GM18868 (cell line): ENCODE measurements around the gene NOS2.
"Not testable (repeated sequence)": the region's sequence is repeated elsewhere in the genome, so short reads cannot be mapped to it uniquely, and the experiment has no call there.

Experiments
- ATAC-seq: cut with Tn5 transposase; IDR thresholded peaks from one replicate; pipeline ENCODE4 v1.9.1; 2021; ENCODE audit warnings: mild to moderate bottlenecking, moderate library complexity; ENCODE audit not compliant: unreplicated experiment

NOS2 gene

GRCh38 chr17:27756467-27757371 lies 43.6 kb downstream of the NOS2 start:
- no peak for ATAC-seq

GRCh38 chr17:27755706-27756466 lies 44.4 kb downstream of the NOS2 start:
- ATAC-seq: no peak

DNA sequence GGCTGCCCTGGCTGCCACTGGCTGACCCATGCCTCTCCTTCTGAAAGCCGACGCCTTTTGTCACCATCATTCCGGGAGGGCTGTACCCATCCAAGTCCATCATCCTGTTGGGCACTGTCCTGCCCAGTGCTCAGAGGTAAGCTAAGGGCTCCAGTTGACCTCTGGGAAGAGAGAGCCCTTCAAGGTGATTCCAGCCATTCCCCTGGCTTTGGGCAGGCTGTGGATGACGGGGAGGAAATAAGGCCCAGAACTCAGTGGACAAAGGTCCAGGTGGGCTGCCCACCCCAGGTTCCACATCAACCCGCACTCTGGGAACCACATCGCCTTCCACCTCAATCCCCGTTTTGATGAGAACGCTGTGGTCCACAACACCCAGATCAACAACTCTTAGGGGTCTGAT lies 45.8 kb downstream of the NOS2 start:
- no peak for ATAC-seq

- not testable (repeated sequence) for ATAC-seq
Observed at GRCh38 chr17:27753726-27754125, 46.6 kb downstream of the NOS2 start.

GRCh38 chr17:27752831-27753619 lies 47.3 kb downstream of the NOS2 start:
- ATAC-seq: not testable (repeated sequence)

DNA sequence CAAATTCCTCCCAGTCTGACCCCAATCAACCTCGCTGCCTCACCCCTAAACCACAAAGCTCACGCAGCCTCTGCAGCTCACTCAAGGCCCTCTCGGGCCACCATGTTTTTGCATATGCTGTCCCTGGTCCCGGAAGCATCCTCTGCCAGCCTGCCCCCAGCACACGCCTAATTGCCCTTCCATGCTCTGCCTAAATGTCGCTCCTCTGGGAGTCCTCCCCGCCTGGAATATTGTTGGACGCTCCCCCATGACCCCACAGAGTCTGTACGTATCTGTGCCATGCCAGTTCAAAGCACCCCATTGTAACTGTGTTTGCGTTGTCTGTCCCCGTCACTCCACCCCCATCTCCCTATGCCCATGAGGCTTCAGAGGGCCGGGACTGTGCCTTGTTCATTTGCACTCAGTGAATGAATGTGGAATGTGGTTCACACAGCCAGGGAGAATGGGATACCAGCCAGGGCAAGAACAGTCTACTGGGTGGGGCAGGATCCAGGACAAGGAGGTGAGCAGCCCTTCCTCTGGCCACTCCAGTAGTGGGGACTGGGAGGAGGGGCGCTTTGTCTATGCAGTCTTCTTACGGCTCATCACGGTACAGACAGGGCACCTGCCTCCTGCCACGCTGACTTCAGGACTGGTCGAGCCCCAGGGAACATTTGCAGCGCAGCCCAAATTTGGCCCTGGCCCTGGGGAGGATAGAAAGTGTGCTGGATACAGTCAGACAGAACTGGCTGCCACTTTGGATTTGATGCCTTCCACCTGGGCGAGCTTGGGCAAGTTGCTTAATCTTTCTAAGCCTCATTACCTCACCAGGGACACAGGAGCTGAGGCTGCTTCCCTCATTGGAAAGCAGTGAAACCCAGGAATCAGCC lies 48.5 kb downstream of the NOS2 start:
- no peak for ATAC-seq

GRCh38 chr17:27751166-27751565 lies 49.2 kb downstream of the NOS2 start:
- no peak for ATAC-seq

DNA sequence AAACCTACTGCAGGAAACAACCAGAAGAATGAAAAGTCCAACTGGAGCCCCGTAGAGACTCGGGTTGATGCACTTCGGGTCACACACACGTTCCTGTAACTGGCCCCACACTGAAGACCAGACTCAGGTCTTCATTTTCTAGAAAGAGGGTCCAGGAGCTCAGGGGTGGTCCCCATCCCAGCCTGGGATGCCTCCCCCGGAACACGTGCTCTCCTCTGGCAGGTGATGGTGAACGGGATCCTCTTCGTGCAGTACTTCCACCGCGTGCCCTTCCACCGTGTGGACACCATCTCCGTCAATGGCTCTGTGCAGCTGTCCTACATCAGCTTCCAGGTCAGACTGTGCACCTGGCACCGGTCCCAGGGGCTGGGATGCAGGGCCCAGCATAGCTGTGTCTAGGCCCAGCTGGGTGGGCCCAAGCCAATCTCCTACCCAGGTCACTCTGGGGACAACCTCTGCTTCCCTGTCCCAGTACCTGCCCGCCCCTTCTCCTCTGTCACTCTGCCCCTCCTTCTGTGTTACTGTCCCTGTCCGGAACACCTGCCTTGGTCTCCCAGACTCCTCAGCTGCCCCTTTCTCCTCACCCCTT lies 50.7 kb downstream of the NOS2 start:
- not testable (repeated sequence) for ATAC-seq

DNA sequence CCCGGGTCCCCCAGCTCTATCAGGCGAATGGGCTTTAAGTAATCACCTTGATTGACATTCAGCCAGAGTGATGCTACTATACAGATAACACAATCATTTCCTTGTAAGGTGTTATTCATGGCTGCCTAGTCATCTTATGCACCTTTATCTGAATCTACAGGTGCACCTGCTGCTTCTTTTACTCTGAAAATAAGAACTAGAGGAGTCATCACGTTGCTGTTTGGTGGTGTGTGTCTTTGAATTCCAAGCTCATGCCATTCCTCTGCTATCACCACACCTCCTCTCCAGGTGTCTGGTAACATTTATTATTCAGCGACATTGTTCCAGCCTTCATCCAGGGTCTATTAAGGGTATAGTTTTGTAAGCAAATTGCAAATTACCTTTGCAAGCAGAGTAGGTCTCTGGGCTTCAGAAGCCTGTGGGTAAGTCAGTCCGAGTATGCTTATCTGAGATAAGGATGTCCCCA lies 51.9 kb downstream of the NOS2 start:
- ATAC-seq: no peak

DNA sequence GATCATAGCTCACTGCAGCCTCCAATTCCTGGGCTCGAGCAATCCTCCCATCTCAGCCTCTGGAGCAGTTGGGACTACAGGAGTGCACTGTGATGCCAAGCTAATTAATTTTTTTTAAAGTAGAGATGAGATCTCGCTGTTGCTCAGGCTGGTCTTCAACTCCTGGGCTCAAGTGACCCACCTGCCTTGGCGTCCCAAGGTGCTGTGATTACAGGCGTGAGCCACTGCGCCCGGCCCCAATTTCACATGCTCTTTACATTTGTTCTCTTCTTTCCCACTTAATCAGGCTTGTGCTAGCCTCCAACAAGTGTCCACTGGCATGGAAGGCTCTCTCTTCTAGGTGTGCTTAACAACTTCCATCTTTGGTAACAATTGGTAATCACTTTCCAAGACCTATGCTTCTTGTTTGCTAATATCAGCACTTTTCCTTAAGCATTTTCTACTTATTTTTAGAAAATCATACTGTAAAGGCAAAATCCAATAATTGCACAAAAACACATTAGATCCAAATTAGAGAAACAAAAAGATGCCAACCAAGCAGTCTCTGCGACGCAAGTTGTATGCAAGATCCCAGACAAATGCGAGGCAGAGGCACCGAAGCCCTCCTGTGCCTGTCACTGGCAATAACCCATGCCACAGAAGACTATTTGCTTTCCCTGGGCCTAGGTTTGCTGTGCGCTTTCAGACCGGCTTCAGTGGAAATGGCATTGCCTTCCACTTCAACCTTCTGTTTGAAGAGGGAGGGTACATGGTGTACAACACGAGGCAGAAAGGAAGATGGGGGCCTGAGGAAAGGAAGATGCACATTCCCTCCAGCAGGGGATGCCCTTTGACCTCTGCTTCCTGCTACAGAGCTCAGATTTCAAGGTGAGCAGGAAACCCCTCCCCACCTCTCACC lies 52.6 kb downstream of the NOS2 start:
- no peak for ATAC-seq

GRCh38 chr17:27746881-27747280 lies 53.4 kb downstream of the NOS2 start:
- no peak for ATAC-seq

DNA sequence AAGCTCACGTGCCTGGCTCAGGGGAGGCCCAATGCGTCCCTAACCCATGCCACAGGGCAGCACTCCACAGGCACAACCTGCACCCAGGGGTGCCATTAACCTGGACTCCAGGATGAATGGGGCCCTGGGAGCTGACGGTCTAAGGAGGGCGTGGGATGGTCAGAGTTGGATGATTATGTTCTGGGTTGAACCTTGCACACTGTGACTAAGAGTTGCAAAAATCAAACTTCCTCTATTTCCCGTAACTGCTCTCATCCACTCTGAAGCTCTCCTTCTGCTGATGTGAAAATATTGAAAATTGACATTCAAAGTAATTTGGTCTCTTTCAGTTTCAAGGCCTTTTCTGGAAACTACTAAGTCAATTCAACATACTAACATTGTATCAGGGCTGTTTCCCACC lies 54.0 kb downstream of the NOS2 start:
- ATAC-seq: not testable (repeated sequence)

GRCh38 chr17:27745207-27745830 lies 55.0 kb downstream of the NOS2 start:
- ATAC-seq: not testable (repeated sequence)

- ATAC-seq: no peak
Observed at GRCh38 chr17:27743281-27743885, 56.9 kb downstream of the NOS2 start.

DNA sequence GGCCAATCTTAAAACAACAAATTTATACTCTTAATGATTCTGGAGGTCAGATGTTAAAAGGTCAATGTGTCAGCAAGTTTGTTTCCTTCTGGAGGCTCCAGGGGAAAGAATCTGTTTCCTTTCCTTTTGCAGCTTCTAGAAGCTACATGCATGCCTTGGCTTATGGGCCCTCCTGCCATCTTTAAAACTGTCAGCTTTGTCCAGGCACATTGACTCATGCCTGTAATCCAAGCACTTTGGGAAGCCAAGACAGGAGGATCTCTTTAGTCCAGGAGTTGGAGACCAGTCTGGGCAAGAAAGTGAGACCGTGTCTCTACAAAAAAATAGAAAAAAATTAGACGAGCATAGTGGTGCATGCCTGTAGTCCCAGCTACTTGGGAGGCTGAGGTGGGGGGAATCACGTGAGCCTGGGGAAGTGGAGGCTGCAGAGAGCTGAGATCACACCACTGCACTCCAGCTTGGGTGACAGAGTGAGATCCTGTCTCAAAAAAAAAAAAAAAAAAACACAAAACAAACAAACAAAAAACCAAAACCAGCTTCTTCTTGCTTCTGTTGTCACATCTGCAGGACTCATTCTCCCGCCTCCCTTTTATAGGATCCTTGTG lies 58.3 kb downstream of the NOS2 start:
- no peak for ATAC-seq

DNA sequence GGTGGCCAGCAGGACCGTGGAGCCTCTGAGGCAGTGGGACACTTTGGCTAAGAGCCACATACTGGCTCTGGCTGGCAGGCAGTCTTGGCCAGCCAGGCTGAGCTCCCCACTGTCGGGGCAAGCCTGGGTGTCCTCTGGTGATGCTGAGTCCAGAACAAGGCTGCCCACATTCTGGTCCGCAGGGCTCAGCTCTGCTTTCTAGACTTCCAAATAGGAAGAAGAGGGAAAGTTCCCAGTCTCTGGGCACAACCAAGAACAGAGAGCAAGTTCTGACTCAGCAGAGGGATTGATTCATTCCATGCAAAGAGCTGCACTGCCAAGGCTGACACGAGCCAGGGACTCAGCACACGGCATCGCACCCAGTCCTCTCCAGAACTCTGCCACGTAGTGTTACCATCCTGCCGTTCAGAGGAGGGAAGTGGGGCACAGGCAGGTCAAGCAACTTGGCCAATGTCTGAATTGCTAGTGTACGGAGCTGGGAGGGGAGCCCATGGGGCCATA lies 58.9 kb downstream of the NOS2 start:
- no peak for ATAC-seq

DNA sequence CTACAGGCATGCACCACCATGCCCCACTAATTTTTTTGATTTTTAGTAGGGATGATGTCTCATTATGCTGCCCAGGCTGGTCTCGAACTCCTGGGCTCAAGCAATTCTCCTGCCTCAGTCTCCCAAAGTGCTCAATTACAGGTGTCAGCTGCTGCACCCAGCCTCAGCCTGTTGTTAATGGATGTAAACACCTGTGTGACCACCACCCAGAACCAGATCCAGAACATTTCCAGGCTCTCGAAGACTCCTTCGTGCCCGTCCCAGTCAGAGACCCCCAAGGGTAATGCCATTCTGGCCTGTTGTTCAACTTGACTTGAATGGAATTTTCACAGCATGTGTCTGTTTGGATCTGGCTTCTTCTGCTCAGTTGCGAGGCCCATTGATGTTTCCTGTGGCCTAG lies 59.8 kb downstream of the NOS2 start:
- not testable (repeated sequence) for ATAC-seq
